VCaP (cell line): Measurements from ENCODE around the gene GRM6.

Experiments used
- H3K27ac ChIP-seq: fragments of 450-650 bp; 2 replicates; pipeline ENCODE4 v1.5.1; 2017
- TF ChIP-seq, protein P1 (sequence below): fragments of 450-650 bp; conservative IDR thresholded peaks from 2 replicates; pipeline ENCODE4 v1.5.1; 2017; ENCODE audit warnings: mild to moderate bottlenecking, moderate library complexity

GRM6 gene

DNA sequence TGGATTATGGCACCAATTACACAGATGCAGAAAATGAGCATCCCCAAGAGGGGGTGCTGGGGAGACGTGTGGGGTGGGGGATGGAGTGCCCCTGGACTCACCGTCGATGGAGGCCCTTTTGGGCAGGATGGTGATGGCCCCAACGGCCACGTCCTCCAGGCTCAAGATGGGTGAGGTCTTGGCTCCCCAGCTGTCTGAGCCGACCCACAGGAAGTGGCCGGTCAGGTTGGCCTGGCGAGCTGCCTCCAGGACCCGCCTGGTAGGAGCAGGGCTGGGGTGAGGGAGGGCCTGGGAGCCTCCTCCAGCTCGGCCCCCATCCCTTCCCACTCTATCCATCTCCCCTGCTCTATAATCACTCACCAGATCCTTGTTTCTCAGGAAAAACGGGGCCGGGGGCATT, 4.6 kb downstream of the GRM6 start:
- TF ChIP-seq, protein P1, sequence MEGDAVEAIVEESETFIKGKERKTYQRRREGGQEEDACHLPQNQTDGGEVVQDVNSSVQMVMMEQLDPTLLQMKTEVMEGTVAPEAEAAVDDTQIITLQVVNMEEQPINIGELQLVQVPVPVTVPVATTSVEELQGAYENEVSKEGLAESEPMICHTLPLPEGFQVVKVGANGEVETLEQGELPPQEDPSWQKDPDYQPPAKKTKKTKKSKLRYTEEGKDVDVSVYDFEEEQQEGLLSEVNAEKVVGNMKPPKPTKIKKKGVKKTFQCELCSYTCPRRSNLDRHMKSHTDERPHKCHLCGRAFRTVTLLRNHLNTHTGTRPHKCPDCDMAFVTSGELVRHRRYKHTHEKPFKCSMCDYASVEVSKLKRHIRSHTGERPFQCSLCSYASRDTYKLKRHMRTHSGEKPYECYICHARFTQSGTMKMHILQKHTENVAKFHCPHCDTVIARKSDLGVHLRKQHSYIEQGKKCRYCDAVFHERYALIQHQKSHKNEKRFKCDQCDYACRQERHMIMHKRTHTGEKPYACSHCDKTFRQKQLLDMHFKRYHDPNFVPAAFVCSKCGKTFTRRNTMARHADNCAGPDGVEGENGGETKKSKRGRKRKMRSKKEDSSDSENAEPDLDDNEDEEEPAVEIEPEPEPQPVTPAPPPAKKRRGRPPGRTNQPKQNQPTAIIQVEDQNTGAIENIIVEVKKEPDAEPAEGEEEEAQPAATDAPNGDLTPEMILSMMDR = no peak
- no peak overlapping the region for H3K27ac ChIP-seq

DNA sequence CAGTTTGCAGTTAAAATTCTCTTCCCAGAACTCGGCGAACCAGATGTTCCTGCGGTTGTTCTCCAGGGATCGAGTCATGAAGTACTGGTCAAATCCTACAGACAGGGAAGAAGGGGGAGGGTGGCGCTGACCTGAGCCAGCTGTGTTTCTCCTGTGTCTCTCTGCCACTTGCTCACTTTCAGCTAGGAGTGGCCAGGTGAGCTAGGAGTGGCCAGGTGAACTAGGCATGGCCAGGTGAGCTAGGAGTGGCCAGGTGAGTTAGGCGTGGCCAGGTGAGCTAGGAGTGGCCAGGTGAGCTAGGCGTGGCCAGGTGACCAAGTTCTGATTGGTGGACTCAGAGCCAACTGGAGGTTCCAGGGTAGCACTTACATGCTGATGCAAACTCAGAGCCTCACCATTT, 5.8 kb downstream of the GRM6 start:
- TF ChIP-seq, protein P1 = no peak
- H3K27ac ChIP-seq = no peak overlapping the region

DNA sequence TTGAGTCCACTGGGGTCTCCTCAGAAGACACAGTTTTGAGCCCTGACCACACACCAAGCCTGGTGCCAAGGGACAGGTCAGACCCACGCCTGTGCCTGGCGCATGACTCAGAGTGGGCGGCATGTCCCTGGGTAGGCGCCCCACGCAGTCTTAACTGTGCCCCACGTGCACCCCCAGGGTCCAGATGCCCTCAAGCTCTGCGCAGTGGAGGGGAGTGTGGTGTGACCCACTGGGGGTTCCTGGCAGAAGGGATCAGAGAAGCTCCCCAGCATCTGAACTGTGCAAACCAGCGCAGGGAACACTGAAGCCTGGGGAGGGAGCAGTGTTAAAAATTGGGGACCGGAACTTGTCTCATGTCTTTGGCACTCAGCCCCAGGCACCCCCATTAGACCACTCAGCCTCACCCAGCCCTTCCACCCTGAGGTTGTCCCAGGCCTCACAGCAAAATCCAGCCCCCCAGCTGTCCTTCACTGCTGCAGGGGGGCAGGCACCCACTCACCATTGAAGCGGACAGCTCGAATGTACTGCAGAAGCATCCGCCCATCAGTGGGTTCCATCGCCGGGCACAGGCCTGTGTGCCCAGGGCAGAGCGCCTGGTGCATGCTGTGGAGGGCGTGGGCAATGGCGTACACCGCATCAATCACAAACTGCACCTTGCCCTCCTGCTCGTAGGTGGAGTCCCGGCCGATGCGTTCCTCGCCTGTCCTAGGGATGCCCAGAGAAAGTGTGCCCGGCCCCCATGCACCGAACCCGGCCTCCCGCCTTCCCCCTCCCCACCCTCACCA, 6.5 kb downstream of the GRM6 start:
- TF ChIP-seq, protein P1 = no peak
- no peak overlapping the region for H3K27ac ChIP-seq

DNA sequence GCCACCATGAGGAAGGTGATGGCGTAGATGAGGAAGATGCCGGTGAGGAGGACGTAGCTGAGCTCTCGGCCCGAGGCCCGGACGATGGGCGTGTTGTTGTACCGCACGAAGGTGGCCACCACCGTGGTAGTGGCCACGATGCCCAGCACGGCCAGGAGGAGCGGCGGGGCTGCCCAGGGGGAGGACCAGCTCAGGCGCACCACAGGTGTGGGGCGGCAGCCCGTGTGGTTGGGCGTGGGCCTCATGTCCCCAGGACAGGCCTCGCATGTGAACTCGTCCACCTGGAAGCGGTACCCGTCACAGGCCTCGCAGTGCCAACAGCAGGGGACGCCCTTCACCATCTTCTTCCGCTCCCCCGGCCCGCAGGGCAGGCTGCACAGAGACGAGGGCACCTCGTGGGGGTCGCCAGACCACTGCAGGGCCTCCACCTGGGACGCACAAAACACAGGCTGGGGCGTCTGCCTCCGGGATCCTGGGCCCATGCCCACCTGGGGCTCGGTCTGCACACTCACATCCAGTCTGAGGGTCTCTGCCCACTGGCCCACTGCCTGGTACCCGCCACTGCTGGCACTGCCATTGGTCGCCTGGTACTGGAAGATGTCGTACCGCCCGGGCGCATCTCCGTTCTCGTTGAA, 8.7 kb downstream of the GRM6 start:
- TF ChIP-seq, protein P1 = no peak
- no peak overlapping the region for H3K27ac ChIP-seq

- no peak overlapping the region for H3K27ac ChIP-seq
- TF ChIP-seq, protein P1 = no peak
Observed at GRCh38 chr5:178984145-178985072, 10.7 kb downstream of the GRM6 start.

GRCh38 chr5:178983728-178984127, 11.4 kb downstream of the GRM6 start:
- TF ChIP-seq, protein P1 = no peak

DNA sequence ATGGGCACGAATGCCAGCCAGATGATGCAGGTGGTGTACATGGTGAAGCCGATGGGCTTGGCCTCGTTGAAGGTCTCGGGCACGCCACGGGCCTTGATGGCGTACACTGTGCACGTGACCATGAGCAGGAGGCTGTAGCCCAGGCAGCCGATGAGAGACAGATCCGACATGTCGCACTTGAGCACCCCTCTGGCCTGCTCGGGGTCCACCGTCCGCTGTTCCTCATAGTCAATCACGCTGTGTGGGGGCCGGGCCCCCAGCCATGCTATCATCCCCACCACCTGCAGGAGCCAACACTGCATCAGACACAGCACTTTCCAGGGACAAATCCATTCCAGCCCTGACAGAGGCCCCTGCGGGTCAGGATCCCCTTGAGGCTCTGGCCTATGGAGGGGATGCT, 12.2 kb downstream of the GRM6 start:
- TF ChIP-seq, protein P1 = no peak
- no peak overlapping the region for H3K27ac ChIP-seq

More at GRCh38 chr5:178983728-178984127, 11.4 kb downstream of the GRM6 start:
- H3K27ac ChIP-seq = no peak overlapping the region
